Aorta (tissue), 5 donors: ENCODE data around the gene NRP2. TPM values are rescaled to one million over a fixed set of nuclear protein-coding genes. Genes with fewer than 3 reads are reported as not detected.
A peak's percentile ranks its signal among the peaks of the same experiment; 100 is the strongest.

Source experiments
- ATAC-seq: fragments of 200-7000 bp; cut with Tn5 transposase; one replicate; pipeline ENCODE4 v1.9.1; 2022; ENCODE audit warnings: moderate library complexity; ENCODE audit not compliant: low FRiP score
- DNase-seq, 2 donors: peaks; one replicate each; pipeline ENCODE4 v3.0.0-alpha.2; 2020
- H3K27ac ChIP-seq, 2 donors: one replicate each; pipeline ENCODE4 v1.5.1; 2013; ENCODE audit warnings: low read length in 2 of 2, mild to moderate bottlenecking in 2 of 2, moderate library complexity in 2 of 2, control low read depth in 1 of 2, inconsistent platforms in 1 of 2, low read depth in 1 of 2
- H3K27me3 ChIP-seq, 2 donors: one replicate each; pipeline ENCODE4 v1.6.1; 2013; ENCODE audit warnings: control low read depth in 1 of 2, low read length in 1 of 2, mild to moderate bottlenecking in 1 of 2, moderate library complexity in 1 of 2; ENCODE audit not compliant: insufficient read depth in 2 of 2, control insufficient read depth in 1 of 2
- H3K36me3 ChIP-seq, 2 donors: one replicate each; pipeline ENCODE4 v1.6.1; 2013; ENCODE audit warnings: control low read depth in 1 of 2, low read length in 1 of 2, mild to moderate bottlenecking in 1 of 2; ENCODE audit not compliant: insufficient read depth in 2 of 2, control insufficient read depth in 1 of 2
- H3K4me1 ChIP-seq, 2 donors: one replicate each; pipeline ENCODE4 v1.6.1; 2013; ENCODE audit warnings: low read length in 2 of 2, control low read depth in 1 of 2, mild to moderate bottlenecking in 1 of 2, moderate library complexity in 1 of 2; ENCODE audit not compliant: insufficient read depth in 2 of 2, control insufficient read depth in 1 of 2
- H3K4me3 ChIP-seq, 2 donors: one replicate each; pipeline ENCODE4 v1.5.1; 2013; ENCODE audit warnings: low read length in 2 of 2, control low read depth in 1 of 2, mild to moderate bottlenecking in 1 of 2
- H3K9me3 ChIP-seq: one replicate; pipeline ENCODE4 v1.6.1; 2013; ENCODE audit warnings: mild to moderate bottlenecking, low read length; ENCODE audit not compliant: control insufficient read depth
- WGBS, 2 donors: extraction: QIAGEN DNeasy Blood & Tissue Kit; methylation state at CpG; one replicate each; pipeline ENCODE4 v1.1.7; 2013; 5-methylcytosine and 5-hydroxymethylcytosine counted together
- intact Hi-C, 2 donors: fragments of 100-400 bp; cut with DNase I; formaldehyde crosslinking; loops; one replicate each; pipeline versions ENCODE4 v1.14.2 to v1.15.0; 2022
- polyA plus RNA-seq, 2 donors: library from polyadenylated mRNA; stranded (reverse); fragments of 200-250 nt; gene quantifications; one replicate each; pipeline ENCODE4 v1.2.3, GENCODE V29; 2013
- total RNA-seq, 2 donors: library from RNA; stranded (reverse); fragmentation: NEBNext Ultra II Directional; extraction: Animal tissue kit (Norgen Biotek cat#: 25700); gene quantifications; one replicate each; pipeline ENCODE4 v1.2.1, GENCODE V29; 2021
- donor health status: healthy with polysubstance abuse.
- donor health status: Bipolar disorder and iron deficiency.
- donor health status: DM: no; HTN: no; CAD: no.
- donor health status: DM: no; HTN: no; CAD: no.
- donor health status: DM: yes; HTN: yes; CAD: no.

Gene NRP2
- total and polyA plus RNA-seq, 4 donors, result 13.6 to 67.3 (median 28.5) TPM

DNA sequence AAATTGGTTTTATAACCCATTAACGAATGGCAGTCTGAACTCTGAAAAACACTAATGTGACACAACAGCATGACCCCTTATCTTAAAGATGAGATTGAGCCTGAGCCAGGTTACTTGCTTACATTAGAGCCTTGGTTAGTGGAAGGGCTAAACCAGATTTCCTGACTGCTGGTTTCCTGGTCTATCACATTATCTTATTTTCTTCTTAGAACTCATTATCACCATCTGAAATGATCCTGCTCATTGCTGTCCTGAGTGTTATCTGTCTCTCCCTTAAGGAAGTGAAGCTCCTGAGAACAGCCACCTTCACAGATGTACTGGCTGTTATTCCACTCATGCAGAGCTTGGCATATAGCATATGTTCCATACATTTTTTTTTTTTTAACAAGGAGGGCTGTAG, 9.0 kb upstream of the NRP2 start:
- no peak for ATAC-seq
- no peaks in the 10 kb centered on the region for H3K36me3 ChIP-seq
- 93 to 98% methylated on average over 1 of the region's 1 CpG for WGBS, 2 donors
- H3K27ac ChIP-seq, result no peak overlapping the region
- DNase-seq, result no peak
- no peak overlapping the region for H3K4me3 ChIP-seq
- no peaks in the 10 kb centered on the region for H3K9me3 ChIP-seq
- H3K4me1 ChIP-seq, result no peaks in the 10 kb centered on the region
- intact Hi-C loops, result loop anchor here (10.0 kb wide), 2 partner anchors 269 to 1409 kb away; no protein-coding TSS in a partner anchor
- no peaks in the 10 kb centered on the region for H3K27me3 ChIP-seq

DNA sequence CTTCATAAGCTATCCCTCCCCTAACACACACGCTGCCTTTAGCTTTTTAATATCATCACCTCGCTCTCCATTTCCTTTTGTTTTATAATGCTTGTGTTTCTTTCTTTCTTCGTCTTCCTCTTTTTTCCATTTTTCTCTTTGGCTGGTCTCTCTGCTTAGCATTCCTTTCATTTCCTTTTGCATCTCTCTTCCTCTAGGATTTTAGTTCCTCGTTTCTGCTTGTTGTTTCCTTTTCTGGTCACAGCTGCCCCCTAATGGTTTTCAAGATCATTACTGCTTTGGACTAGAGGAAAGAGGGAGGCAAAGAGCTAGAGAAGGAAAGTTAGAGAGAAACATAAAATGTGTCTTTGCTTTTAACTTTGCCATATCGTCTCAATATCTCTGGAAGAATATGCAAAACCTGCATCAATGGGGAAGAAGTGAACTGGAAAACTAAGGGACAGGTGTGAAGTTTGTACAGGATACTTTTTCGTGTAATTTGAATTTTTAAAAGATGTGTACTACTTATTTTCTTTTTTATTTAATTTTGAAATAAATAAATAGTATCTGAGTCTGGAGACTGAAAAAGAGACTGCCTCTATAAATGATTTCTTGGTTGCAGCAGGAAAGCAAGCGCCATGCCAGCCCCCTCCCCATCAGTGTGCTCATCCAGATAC, 6.3 kb upstream of the NRP2 start:
- no peaks in the 10 kb centered on the region for H3K36me3 ChIP-seq
- no peaks in the 10 kb centered on the region for H3K27me3 ChIP-seq
- intact Hi-C loops, result loop anchor here (5.0 to 10.0 kb wide), 5 partner anchors 271 to 1411 kb away; no protein-coding TSS in a partner anchor
- no peak for DNase-seq
- ATAC-seq, result no peak
- no peaks in the 10 kb centered on the region for H3K9me3 ChIP-seq
- no peak overlapping the region for H3K27ac ChIP-seq
- WGBS, 2 donors, result 29 to 30% methylated on average over 7 of the region's 7 CpGs
- no peaks in the 10 kb centered on the region for H3K4me1 ChIP-seq
- no peak overlapping the region for H3K4me3 ChIP-seq

DNA sequence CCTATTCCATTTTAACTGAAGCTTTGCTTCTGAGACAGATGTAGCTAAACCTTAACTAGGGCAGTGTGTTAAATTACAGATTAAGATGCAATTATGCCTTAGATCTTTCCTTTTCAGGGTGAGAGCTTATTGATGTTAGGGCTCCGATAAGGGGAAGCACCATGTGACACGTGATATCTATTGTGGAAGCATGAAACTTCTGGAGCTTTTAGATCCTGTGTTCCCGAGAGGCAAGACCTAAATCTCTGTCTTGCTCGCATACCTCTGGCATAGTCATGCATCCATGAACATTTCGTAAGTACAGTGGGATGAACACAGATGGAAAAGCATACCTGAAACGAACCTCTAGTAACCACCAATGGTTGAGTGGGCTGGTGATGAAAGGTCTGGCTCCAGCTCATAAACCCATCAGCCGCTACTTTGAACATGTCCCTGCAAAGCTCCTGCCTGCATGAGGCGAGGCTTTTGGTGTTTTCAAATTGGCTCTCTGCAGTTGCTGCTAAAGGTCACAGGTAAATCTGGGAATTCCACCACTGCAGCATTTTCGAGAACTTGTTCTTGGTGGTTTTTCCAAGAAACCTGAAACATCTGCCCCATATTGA, 3.7 kb upstream of the NRP2 start:
- intact Hi-C loops, result loop anchor here (5.0 to 10.0 kb wide), 5 partner anchors 274 to 1414 kb away; no protein-coding TSS in a partner anchor
- WGBS, 2 donors, result 85 to 88% methylated on average over 9 of the region's 9 CpGs
- DNase-seq (no peak), ATAC-seq (no peak)
- no peak overlapping the region for H3K4me3 ChIP-seq
- no peaks in the 10 kb centered on the region for H3K27me3 ChIP-seq
- H3K27ac ChIP-seq, result no peak overlapping the region
- peaks cover 0 to 2% of the 10 kb centered on the region in 2 donors for H3K4me1 ChIP-seq
- H3K36me3 ChIP-seq, result no peaks in the 10 kb centered on the region
- no peaks in the 10 kb centered on the region for H3K9me3 ChIP-seq

DNA sequence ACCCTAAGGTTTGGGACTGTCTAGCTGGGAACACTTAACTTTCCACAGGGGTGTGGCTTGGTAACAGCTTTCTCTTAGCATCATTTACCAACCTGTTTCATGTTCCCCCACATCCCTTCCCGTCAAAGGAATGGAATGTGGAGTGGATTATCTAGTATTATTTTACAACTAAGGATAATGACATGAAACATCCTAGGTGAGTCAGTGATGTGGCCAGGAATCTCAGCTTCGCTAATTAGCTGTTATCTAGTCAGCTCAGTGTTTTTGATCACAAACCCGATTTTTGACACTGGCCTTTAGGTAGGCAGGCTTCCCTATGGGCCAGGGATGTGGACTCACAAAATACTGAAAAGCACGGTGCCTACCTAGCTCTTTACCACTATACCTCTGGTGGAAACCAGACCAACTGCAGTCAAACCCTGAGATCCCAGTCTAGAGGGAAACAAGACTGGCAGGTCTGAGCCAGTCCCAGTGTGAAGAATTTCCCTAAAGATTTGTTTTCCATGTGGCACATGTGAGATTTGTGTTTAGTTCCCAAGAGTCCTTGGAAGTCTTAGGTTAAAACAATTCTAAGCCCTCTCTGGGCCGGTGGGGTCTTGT, 2.8 kb upstream of the NRP2 start:
- no peak for DNase-seq
- intact Hi-C loops, result loop anchor here (5.0 to 10.0 kb wide), 5 partner anchors 275 to 1415 kb away; no protein-coding TSS in a partner anchor
- Histone ChIP-seq H3K4me1 (peaks cover 0 to 2% of the 10 kb centered on the region in 2 donors), H3K27ac (no peak overlapping the region), H3K4me3 (no peak overlapping the region), H3K9me3 (no peaks in the 10 kb centered on the region), H3K27me3 (no peaks in the 10 kb centered on the region), H3K36me3 (no peaks in the 10 kb centered on the region)
- ATAC-seq, result no peak
- whole genome bisulfite sequencing, 2 donors, result 86 to 90% methylated on average over 5 of the region's 5 CpGs

DNA sequence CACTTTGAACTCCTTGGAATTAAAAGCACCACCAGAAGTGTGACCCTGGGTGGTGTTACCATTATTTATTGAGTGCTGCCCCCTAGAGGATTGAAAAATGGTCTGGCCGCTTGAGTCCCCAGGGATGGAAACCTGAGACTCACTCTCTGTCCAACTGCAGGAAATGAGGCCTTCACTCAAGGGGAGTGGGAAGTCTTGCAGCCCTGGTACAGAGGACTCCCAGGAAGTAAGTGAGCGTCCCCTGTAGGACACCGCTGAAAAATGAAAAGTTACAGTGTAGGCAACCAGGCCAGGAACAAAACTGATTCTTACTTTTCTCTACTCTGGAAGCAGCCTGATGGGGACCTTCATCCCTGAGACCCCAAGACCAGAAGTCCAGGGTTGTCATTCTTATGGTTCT, 2.2 kb upstream of the NRP2 start:
- intact Hi-C loops, result no loop called here
- 44 to 52% methylated on average over 3 of the region's 3 CpGs for WGBS, 2 donors
- Histone ChIP-seq H3K27ac (no peak overlapping the region), H3K9me3 (no peaks in the 10 kb centered on the region), H3K36me3 (no peaks in the 10 kb centered on the region), H3K27me3 (no peaks in the 10 kb centered on the region), H3K4me3 (no peak overlapping the region), H3K4me1 (peaks cover 0 to 2% of the 10 kb centered on the region in 2 donors)
- DNase-seq (peak in 1 of 2 donors; percentile 66), ATAC-seq (peak; percentile 31)

DNA sequence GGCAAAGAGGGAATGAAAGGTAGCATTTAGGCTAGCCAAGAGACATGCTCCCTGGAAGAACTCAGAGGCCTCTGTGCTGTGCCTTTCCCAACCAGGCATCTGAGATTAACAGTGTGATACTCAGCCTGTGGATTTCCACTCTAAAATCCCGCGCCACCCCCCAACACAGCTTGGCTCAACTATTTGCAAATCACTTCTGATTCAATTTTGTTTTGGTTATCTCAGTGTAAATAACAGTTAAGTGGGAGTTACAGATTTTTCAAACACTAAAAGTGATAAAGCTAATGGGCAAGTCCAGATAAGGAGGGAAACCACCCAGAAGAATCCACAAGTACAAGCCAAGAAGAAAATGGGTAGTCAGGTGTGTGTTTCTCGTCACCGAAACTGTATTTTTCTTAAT, 1.4 kb upstream of the NRP2 start:
- ATAC-seq (no peak), DNase-seq (no peak)
- H3K27me3 ChIP-seq, result no peaks in the 10 kb centered on the region
- intact Hi-C loops, result no loop called here
- WGBS, 2 donors, result 73 to 74% methylated on average over 4 of the region's 4 CpGs
- H3K36me3 ChIP-seq, result no peaks in the 10 kb centered on the region
- H3K4me3 ChIP-seq, result no peak overlapping the region
- H3K4me1 ChIP-seq, result peaks cover 0 to 2% of the 10 kb centered on the region in 2 donors
- no peaks in the 10 kb centered on the region for H3K9me3 ChIP-seq
- H3K27ac ChIP-seq, result no peak overlapping the region

DNA sequence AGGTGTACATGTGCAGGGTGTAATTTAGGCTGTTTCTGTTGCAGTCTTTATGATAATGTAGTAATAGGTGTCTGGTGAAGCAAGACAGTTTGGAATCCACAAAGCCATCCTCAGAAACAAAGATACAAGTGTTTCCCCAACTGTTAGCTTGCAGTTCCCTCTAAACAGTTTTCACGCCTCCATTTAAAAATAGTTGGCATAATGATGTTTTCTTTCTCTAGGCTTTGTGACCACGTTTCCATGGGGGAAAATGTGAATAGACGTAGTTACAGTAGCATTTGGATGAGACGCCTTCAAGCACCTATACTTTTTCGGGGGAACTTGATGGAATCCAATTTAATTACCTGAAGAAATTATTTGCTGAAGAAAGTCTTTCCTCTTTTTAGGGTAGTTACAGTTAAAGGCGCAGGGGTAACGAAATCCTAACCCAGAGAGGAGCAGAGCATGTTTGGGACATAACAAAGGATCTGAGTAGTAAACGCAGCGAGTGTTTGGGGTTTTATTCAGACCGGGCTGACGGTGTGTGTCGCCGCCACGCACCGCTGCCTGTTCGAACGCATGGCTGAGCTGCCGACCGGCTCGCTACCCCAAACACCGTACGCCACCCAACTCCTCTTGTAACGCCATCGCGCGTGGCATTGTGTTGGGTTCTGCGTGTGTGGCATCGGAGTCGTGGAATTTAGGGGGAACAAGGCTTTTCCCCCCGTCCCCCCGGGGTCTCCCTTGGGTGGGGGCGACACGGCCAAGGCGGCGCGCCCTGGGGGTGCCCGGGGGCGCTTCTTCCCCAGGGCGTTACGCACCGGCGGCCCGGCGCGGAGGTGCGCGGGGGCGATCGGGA, 681 bp upstream of the NRP2 start:
- no peak for DNase-seq
- no peak for ATAC-seq
- Histone ChIP-seq H3K27me3 (no peaks in the 10 kb centered on the region), H3K4me1 (peaks cover 0 to 2% of the 10 kb centered on the region in 2 donors), H3K36me3 (no peaks in the 10 kb centered on the region), H3K9me3 (no peaks in the 10 kb centered on the region), H3K4me3 (peak overlapping the region; percentile 65 to 68), H3K27ac (peak overlapping the region in 1 of 2 donors; percentile 0)
- intact Hi-C loops, result no loop called here
- WGBS, 2 donors, result 6 to 9% methylated on average over 40 to 49 of the region's 49 CpGs

DNA sequence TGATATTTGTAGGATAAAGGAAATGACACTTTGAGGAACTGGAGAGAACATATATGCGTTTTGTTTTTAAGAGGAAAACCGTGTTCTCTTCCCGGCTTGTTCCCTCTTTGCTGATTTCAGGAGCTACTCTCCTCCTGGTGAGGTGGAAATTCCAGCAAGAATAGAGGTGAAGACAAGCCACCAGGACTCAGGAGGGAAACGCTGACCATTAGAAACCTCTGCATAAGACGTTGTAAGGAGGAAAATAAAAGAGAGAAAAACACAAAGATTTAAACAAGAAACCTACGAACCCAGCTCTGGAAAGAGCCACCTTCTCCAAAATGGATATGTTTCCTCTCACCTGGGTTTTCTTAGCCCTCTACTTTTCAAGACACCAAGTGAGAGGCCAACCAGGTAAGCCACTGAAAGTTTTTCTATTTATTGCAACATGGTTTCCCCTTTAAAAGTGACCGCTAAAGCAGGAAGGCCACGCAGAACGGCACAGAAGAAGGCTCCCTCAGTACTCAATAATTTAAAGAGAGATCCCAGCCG, 735 bp downstream of the NRP2 start:
- ATAC-seq (no peak), DNase-seq (no peak)
- WGBS, 2 donors, result 19 to 41% methylated on average over 10 of the region's 10 CpGs
- H3K9me3 ChIP-seq, result no peaks in the 10 kb centered on the region
- peak overlapping the region in 1 of 2 donors; percentile 32 for H3K27ac ChIP-seq
- H3K4me3 ChIP-seq, result peak overlapping the region; percentile 65 to 68
- intact Hi-C loops, result no loop called here
- no peaks in the 10 kb centered on the region for H3K27me3 ChIP-seq
- H3K36me3 ChIP-seq, result no peaks in the 10 kb centered on the region
- H3K4me1 ChIP-seq, result peaks cover 0 to 2% of the 10 kb centered on the region in 2 donors
